Spinal cord (tissue), 10 donors: ENCODE measurements around the gene ADGRV1. TPM values are rescaled to one million over a fixed set of nuclear protein-coding genes. Genes with fewer than 3 reads are reported as not detected.
"Not testable (repeated sequence)": the region's sequence is repeated elsewhere in the genome, so short reads cannot be mapped to it uniquely, and the experiment has no call there.

ENCODE experiments used
- DNase-seq, 6 donors: peaks; one replicate each; pipeline versions ENCODE4 v3.0.0 to v3.0.0-alpha.2; 2013 to 2015; ENCODE audit warnings: low spot score in 6 of 6, low read depth in 4 of 6
- H3K27ac ChIP-seq: one replicate; pipeline ENCODE4 v1.5.1; 2013; ENCODE audit warnings: low read depth, low read length, control low read depth
- H3K27me3 ChIP-seq: one replicate; pipeline ENCODE4 v1.6.1; 2013; ENCODE audit warnings: low read length; ENCODE audit not compliant: control insufficient read depth, insufficient read depth
- H3K36me3 ChIP-seq: one replicate; pipeline ENCODE4 v1.6.1; 2013; ENCODE audit warnings: low read length; ENCODE audit not compliant: control insufficient read depth, insufficient read depth
- H3K4me1 ChIP-seq: one replicate; pipeline ENCODE4 v1.6.1; 2013; ENCODE audit warnings: low read length; ENCODE audit not compliant: control insufficient read depth, insufficient read depth
- H3K4me3 ChIP-seq: one replicate; pipeline ENCODE4 v1.5.1; 2013; ENCODE audit warnings: low read depth, low read length, control low read depth
- H3K9me3 ChIP-seq: one replicate; pipeline ENCODE4 v1.6.1; 2013; ENCODE audit warnings: low read length; ENCODE audit not compliant: control insufficient read depth, insufficient read depth
- WGBS: methylation state at CpG from one replicate; pipeline ENCODE4 v1.1.5; 2013; ENCODE audit warnings: missing lambda C conversion rate; ENCODE audit not compliant: insufficient coverage; 5-methylcytosine and 5-hydroxymethylcytosine counted together
- polyA plus RNA-seq, 2 donors: library from polyadenylated mRNA; unstranded; fragments of 120-200 nt; gene quantifications; one replicate each; pipeline ENCODE4 v1.2.1, GENCODE V29; 2013; ENCODE audit not compliant: insufficient read length in 2 of 2
- total RNA-seq, 2 donors: library from RNA; depleted of rRNA in 1 of 2; stranded (reverse); fragments of 120-200 nt in 1 of 2; fragments of >200 nt in 1 of 2; gene quantifications; one replicate each; pipeline versions ENCODE4 v1.2.3 to v1.2.4, GENCODE V29; 2013 to 2014
- donor health status: healthy.

The ADGRV1 gene
- total and polyA plus RNA-seq, 4 donors, result 72.0 to 180 (median 108) TPM

GRCh38 chr5:90687458-90687857 is 128.9 kb downstream of the ADGRV1 start:
- H3K27ac ChIP-seq, DNase-seq, H3K27me3 ChIP-seq, H3K4me3 ChIP-seq, H3K36me3 ChIP-seq, H3K9me3 ChIP-seq, H3K4me1 ChIP-seq: not testable (repeated sequence)
- WGBS, result no CpG with 5 or more reads among the region's 3 CpGs

- no CpG with 5 or more reads among the region's 2 CpGs for WGBS
- no peak for DNase-seq
- no peak overlapping the region for H3K4me3 ChIP-seq
Measured at GRCh38 chr5:90689064-90689463, 130.5 kb downstream of the ADGRV1 start.

DNA sequence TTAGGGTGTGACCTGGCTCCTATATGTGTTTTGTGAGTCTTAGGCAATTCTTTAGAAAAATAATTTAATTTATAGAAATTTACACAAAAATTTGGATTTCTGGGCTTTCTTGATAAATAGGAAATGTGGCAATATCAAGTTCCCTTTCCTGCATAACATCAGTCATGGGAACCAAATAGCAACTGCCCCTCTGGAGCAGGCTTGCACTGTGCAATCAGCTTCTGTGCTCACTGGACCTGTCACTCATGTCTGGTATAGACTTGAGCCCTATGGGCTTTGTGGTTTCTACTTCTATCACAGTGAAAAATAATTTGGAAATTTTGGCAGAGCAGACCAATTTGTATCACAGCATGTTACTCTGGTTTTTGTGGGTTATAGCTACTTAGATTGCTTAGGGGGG is 131.7 kb downstream of the ADGRV1 start:
- H3K9me3 ChIP-seq, result no peaks in the 10 kb centered on the region
- no peaks in the 10 kb centered on the region for H3K36me3 ChIP-seq
- H3K4me3 ChIP-seq, result no peak overlapping the region
- no peaks in the 10 kb centered on the region for H3K27me3 ChIP-seq
- no peak overlapping the region for H3K27ac ChIP-seq
- H3K4me1 ChIP-seq, result no peaks in the 10 kb centered on the region
- DNase-seq, result peak in 1 of 6 donors; percentile 42

More at GRCh38 chr5:90689064-90689463, 130.5 kb downstream of the ADGRV1 start:
- Histone ChIP-seq H3K27ac (no peak overlapping the region), H3K27me3 (no peaks in the 10 kb centered on the region), H3K36me3 (no peaks in the 10 kb centered on the region), H3K9me3 (no peaks in the 10 kb centered on the region), H3K4me1 (no peaks in the 10 kb centered on the region)

DNA sequence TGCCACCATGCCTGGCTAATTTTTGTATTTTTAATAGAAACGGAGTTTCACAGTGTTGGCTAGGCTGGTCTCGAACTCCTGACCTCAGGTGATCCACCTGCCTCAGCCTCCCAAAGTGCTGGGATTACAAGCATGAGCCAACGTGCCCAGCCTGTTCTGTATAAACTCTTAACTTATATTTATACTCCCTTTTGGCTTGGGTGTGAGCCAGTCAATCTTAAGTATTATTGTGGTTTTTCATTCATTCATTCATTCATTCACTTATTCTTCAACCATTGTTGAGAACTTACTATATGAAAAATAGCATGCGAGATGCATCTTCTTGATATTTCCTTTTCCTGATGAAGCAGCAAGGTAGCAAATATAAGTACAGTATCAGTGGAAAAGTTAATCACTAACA is 132.9 kb downstream of the ADGRV1 start:
- H3K27me3 ChIP-seq, result no peaks in the 10 kb centered on the region
- no peaks in the 10 kb centered on the region for H3K4me1 ChIP-seq
- H3K9me3 ChIP-seq, result no peaks in the 10 kb centered on the region
- no peak overlapping the region for H3K27ac ChIP-seq
- no CpG with 5 or more reads among the region's 4 CpGs for WGBS
- no peak overlapping the region for H3K4me3 ChIP-seq
- DNase-seq, result no peak
- H3K36me3 ChIP-seq, result no peaks in the 10 kb centered on the region

DNA sequence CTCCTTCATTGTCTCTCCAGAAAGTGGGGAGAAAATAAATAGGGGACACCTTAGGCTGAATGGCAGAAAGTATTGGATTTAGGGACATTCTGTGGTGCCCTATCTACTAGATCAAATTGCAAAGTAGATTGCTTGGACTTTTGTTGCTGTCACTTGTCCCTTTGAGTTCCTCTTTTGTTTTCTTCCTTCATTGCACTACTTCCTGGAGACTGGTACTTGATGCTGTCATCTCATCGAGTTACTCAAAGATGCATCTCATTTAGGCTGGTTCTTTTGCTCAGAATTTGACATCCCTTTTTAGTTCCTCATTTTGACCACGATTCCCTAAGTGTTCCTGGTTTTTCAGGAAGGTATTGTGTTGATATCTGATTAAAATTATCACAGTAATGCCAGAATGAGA is 137.6 kb downstream of the ADGRV1 start:
- H3K4me1 ChIP-seq, result no peaks in the 10 kb centered on the region
- no peak overlapping the region for H3K27ac ChIP-seq
- no peak overlapping the region for H3K4me3 ChIP-seq
- no peaks in the 10 kb centered on the region for H3K27me3 ChIP-seq
- WGBS, result no CpG with 5 or more reads among the region's 2 CpGs
- no peaks in the 10 kb centered on the region for H3K9me3 ChIP-seq
- DNase-seq, result no peak
- no peaks in the 10 kb centered on the region for H3K36me3 ChIP-seq

GRCh38 chr5:90700299-90700698 is 141.7 kb downstream of the ADGRV1 start:
- H3K4me1 ChIP-seq, result no peaks in the 10 kb centered on the region
- no CpG with 5 or more reads among the region's 2 CpGs for WGBS

DNA sequence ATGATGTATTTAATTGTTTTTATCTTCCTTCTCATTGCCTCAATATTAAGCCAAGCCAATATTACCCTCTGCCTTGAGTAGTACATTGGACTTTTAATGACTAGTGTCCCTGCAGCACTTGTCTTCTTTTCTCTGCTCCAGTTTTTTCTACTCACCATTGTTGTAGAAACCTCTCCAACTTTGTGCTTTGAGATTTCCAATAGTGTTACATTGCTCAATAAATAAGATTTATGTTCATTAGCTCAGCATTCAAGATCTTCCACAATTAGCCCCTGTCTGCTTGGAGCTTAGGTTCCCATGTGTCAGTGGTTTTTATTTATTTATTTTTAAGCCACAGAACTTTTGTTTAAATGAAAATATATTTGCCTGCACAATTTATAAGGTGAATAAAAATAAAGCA is 145.3 kb downstream of the ADGRV1 start:
- Histone ChIP-seq H3K4me3 (no peak overlapping the region), H3K27ac (no peak overlapping the region), H3K4me1 (no peaks in the 10 kb centered on the region), H3K36me3 (peaks cover 4% of the 10 kb centered on the region), H3K9me3 (no peaks in the 10 kb centered on the region), H3K27me3 (no peaks in the 10 kb centered on the region)
- DNase-seq, result peak in 1 of 6 donors; percentile 13

More at GRCh38 chr5:90700299-90700698, 141.7 kb downstream of the ADGRV1 start:
- Histone ChIP-seq H3K4me3 (no peak overlapping the region), H3K27ac (no peak overlapping the region), H3K27me3 (no peaks in the 10 kb centered on the region), H3K9me3 (no peaks in the 10 kb centered on the region), H3K36me3 (peaks cover 4% of the 10 kb centered on the region)
- peak in 2 of 6 donors; percentile 22 to 58 for DNase-seq

- Histone ChIP-seq H3K4me3 (no peak overlapping the region), H3K36me3 (peaks cover 4% of the 10 kb centered on the region), H3K27ac (no peak overlapping the region), H3K27me3 (no peaks in the 10 kb centered on the region), H3K9me3 (no peaks in the 10 kb centered on the region), H3K4me1 (no peaks in the 10 kb centered on the region)
- DNase-seq, result no peak
- no CpG with 5 or more reads among the region's 1 CpG for WGBS
Measured at GRCh38 chr5:90707698-90708097, 149.1 kb downstream of the ADGRV1 start.

DNA sequence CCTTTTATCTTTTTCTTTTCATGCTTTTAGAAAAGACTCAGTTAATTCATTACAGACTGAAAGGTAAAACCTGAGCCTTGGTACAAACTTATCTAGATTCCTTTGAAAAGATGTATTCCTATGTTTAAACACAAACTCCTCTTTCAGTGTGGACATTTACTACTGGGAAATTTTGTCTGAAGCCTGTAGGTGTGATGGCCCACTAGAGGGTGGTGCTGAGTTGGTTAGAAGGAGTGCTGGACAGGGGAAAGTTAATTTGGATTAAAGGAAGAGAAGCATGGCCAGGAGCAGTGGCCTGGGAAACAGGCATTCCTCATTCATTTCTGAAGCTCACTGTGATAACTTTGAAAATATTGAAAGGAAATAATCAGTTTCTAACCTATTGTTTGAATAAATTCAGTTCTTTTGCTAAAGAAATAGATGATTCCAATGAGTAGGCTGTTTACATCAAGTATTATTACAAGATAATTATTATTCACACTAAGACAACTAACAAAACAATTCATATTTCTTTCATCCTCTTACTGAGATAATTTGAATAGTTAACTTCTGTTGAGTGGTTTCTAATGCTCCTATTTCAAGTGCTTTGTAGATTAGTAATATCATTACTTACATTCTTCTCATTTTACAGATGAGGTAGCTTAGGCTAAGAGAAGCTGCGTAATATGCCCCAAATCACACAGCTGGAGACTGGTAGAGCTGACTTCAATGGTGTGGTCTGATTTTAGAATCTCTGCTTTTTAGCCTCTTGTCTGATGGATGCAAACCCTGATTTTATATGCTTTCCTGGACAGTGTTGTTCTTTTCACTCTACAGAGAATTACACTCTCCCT is 150.9 kb downstream of the ADGRV1 start:
- Histone ChIP-seq H3K27ac (no peak overlapping the region), H3K9me3 (no peaks in the 10 kb centered on the region), H3K4me3 (no peak overlapping the region), H3K36me3 (peaks cover 4% of the 10 kb centered on the region), H3K4me1 (no peaks in the 10 kb centered on the region), H3K27me3 (no peaks in the 10 kb centered on the region)
- DNase-seq, result peak in 4 of 6 donors; percentile 22 to 69 (median 44)
- WGBS, result no CpG with 5 or more reads among the region's 1 CpG

- Histone ChIP-seq H3K9me3 (no peaks in the 10 kb centered on the region), H3K36me3 (no peaks in the 10 kb centered on the region)
Measured at GRCh38 chr5:90718387-90718786, 159.8 kb downstream of the ADGRV1 start.

More at GRCh38 chr5:90718387-90718786, 159.8 kb downstream of the ADGRV1 start:
- no peaks in the 10 kb centered on the region for H3K27me3 ChIP-seq
- no peak overlapping the region for H3K4me3 ChIP-seq
- H3K4me1 ChIP-seq, result no peaks in the 10 kb centered on the region
- H3K27ac ChIP-seq, result no peak overlapping the region
- no peak for DNase-seq
